ENCODE measurements around the gene KIF4A. TPM values are rescaled to one million over a fixed set of nuclear protein-coding genes. Genes with fewer than 3 reads are reported as not detected.

KIF4A gene
- total RNA-seq, 1 experiment from 2014 or later = 36.2 TPM

DNA sequence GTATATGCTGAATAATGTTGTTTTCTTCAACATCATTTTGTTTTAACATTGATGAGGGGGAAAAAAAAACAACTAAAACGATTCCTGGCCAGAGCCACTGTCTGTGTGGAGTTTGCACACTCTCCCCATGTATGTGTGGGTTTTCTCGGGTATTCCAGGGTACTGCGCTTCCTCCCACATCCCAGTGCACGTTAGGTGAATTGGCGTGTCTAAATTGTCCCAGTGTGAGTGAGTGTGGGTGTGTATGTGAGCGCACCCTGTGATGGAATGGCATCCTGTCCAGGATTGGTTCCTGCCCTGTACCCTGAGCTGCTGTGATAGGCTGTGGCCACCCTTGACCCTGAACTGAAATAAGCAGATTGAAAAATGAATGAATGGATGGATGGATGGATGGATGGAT, 152.3 kb downstream of the KIF4A start:
- ChIA-PET POLR2A (no interaction called here), CTCF (interaction anchor here (1.0 kb wide), 1 partner anchor 12 kb away, joined by 3 read pairs; no protein-coding TSS in a partner anchor)
- no peak overlapping the region for H3K27ac Mint-ChIP-seq
- ATAC-seq (no peak), DNase-seq (ENCODE audit: low spot score) (no peak)
- H3K36me3 Mint-ChIP-seq = no peaks in the 10 kb centered on the region
- H3K27me3 Mint-ChIP-seq (ENCODE audit: low read depth) = peaks cover 48% of the 10 kb centered on the region
- H3K4me3 Mint-ChIP-seq = no peak overlapping the region
- no peaks in the 10 kb centered on the region for H3K9me3 Mint-ChIP-seq
- no peak for TF ChIP-seq ESRRA (CRISPR knock-in tag; IDR thresholded peaks at IDR 0.05; ENCODE audit: borderline replicate concordance)
- no peak for TF ChIP-seq ZNF232 (CRISPR knock-in tag; IDR thresholded peaks at IDR 0.05)
- TF ChIP-seq, protein P1, sequence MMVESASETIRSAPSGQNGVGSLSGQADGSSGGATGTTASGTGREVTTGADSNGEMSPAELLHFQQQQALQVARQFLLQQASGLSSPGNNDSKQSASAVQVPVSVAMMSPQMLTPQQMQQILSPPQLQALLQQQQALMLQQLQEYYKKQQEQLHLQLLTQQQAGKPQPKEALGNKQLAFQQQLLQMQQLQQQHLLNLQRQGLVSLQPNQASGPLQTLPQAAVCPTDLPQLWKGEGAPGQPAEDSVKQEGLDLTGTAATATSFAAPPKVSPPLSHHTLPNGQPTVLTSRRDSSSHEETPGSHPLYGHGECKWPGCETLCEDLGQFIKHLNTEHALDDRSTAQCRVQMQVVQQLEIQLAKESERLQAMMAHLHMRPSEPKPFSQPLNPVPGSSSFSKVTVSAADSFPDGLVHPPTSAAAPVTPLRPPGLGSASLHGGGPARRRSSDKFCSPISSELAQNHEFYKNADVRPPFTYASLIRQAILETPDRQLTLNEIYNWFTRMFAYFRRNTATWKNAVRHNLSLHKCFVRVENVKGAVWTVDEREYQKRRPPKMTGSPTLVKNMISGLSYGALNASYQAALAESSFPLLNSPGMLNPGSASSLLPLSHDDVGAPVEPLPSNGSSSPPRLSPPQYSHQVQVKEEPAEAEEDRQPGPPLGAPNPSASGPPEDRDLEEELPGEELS (CRISPR knock-in tag; IDR thresholded peaks at IDR 0.05) = no peak
- no peak for TF ChIP-seq FOXJ3 (CRISPR knock-in tag; IDR thresholded peaks at IDR 0.05; ENCODE audit: borderline replicate concordance)
- TF ChIP-seq SMAD4 (CRISPR knock-in tag; IDR thresholded peaks at IDR 0.05) = no peak
- TF ChIP-seq ZNF121 (CRISPR knock-in tag; IDR thresholded peaks at IDR 0.05) = no peak
- TF ChIP-seq, protein P2, sequence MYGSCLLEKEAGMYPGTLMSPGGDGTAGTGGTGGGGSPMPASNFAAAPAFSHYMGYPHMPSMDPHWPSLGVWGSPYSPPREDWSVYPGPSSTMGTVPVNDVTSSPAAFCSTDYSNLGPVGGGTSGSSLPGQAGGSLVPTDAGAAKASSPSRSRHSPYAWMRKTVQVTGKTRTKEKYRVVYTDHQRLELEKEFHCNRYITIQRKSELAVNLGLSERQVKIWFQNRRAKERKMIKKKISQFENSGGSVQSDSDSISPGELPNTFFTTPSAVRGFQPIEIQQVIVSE (CRISPR knock-in tag; IDR thresholded peaks at IDR 0.05; ENCODE audit: borderline replicate concordance) = no peak
- TF ChIP-seq RELA (CRISPR knock-in tag; IDR thresholded peaks at IDR 0.05; ENCODE audit: borderline replicate concordance) = no peak
- TF ChIP-seq, protein P3, sequence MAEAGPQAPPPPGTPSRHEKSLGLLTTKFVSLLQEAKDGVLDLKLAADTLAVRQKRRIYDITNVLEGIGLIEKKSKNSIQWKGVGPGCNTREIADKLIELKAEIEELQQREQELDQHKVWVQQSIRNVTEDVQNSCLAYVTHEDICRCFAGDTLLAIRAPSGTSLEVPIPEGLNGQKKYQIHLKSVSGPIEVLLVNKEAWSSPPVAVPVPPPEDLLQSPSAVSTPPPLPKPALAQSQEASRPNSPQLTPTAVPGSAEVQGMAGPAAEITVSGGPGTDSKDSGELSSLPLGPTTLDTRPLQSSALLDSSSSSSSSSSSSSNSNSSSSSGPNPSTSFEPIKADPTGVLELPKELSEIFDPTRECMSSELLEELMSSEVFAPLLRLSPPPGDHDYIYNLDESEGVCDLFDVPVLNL (CRISPR knock-in tag; IDR thresholded peaks at IDR 0.05; ENCODE audit: borderline replicate concordance, low read depth) = no peak
- TF ChIP-seq, protein P4, sequence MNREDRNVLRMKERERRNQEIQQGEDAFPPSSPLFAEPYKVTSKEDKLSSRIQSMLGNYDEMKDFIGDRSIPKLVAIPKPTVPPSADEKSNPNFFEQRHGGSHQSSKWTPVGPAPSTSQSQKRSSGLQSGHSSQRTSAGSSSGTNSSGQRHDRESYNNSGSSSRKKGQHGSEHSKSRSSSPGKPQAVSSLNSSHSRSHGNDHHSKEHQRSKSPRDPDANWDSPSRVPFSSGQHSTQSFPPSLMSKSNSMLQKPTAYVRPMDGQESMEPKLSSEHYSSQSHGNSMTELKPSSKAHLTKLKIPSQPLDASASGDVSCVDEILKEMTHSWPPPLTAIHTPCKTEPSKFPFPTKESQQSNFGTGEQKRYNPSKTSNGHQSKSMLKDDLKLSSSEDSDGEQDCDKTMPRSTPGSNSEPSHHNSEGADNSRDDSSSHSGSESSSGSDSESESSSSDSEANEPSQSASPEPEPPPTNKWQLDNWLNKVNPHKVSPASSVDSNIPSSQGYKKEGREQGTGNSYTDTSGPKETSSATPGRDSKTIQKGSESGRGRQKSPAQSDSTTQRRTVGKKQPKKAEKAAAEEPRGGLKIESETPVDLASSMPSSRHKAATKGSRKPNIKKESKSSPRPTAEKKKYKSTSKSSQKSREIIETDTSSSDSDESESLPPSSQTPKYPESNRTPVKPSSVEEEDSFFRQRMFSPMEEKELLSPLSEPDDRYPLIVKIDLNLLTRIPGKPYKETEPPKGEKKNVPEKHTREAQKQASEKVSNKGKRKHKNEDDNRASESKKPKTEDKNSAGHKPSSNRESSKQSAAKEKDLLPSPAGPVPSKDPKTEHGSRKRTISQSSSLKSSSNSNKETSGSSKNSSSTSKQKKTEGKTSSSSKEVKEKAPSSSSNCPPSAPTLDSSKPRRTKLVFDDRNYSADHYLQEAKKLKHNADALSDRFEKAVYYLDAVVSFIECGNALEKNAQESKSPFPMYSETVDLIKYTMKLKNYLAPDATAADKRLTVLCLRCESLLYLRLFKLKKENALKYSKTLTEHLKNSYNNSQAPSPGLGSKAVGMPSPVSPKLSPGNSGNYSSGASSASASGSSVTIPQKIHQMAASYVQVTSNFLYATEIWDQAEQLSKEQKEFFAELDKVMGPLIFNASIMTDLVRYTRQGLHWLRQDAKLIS (CRISPR knock-in tag; IDR thresholded peaks at IDR 0.05; ENCODE audit: borderline replicate concordance) = no peak
- TF ChIP-seq ETV6 (CRISPR knock-in tag; IDR thresholded peaks at IDR 0.05) = no peak
- no peak for TF ChIP-seq RORB (CRISPR knock-in tag; IDR thresholded peaks at IDR 0.05)
- TF ChIP-seq NFE2L1 (CRISPR knock-in tag; IDR thresholded peaks at IDR 0.05) = no peak
- TF ChIP-seq NR2C2 (CRISPR knock-in tag; IDR thresholded peaks at IDR 0.05) = no peak
- TF ChIP-seq, protein P5, sequence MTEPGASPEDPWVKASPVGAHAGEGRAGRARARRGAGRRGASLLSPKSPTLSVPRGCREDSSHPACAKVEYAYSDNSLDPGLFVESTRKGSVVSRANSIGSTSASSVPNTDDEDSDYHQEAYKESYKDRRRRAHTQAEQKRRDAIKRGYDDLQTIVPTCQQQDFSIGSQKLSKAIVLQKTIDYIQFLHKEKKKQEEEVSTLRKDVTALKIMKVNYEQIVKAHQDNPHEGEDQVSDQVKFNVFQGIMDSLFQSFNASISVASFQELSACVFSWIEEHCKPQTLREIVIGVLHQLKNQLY (CRISPR knock-in tag; IDR thresholded peaks at IDR 0.05) = no peak
- TF ChIP-seq, protein P6, sequence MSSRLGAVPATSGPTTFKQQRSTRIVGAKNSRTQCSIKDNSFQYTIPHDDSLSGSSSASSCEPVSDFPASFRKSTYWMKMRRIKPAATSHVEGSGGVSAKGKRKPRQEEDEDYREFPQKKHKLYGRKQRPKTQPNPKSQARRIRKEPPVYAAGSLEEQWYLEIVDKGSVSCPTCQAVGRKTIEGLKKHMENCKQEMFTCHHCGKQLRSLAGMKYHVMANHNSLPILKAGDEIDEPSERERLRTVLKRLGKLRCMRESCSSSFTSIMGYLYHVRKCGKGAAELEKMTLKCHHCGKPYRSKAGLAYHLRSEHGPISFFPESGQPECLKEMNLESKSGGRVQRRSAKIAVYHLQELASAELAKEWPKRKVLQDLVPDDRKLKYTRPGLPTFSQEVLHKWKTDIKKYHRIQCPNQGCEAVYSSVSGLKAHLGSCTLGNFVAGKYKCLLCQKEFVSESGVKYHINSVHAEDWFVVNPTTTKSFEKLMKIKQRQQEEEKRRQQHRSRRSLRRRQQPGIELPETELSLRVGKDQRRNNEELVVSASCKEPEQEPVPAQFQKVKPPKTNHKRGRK (CRISPR knock-in tag; IDR thresholded peaks at IDR 0.05; ENCODE audit: borderline replicate concordance) = no peak
- TF ChIP-seq, protein P7, sequence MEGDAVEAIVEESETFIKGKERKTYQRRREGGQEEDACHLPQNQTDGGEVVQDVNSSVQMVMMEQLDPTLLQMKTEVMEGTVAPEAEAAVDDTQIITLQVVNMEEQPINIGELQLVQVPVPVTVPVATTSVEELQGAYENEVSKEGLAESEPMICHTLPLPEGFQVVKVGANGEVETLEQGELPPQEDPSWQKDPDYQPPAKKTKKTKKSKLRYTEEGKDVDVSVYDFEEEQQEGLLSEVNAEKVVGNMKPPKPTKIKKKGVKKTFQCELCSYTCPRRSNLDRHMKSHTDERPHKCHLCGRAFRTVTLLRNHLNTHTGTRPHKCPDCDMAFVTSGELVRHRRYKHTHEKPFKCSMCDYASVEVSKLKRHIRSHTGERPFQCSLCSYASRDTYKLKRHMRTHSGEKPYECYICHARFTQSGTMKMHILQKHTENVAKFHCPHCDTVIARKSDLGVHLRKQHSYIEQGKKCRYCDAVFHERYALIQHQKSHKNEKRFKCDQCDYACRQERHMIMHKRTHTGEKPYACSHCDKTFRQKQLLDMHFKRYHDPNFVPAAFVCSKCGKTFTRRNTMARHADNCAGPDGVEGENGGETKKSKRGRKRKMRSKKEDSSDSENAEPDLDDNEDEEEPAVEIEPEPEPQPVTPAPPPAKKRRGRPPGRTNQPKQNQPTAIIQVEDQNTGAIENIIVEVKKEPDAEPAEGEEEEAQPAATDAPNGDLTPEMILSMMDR (IDR thresholded peaks at IDR 0.05) = no peak
- TF ChIP-seq, protein P8, sequence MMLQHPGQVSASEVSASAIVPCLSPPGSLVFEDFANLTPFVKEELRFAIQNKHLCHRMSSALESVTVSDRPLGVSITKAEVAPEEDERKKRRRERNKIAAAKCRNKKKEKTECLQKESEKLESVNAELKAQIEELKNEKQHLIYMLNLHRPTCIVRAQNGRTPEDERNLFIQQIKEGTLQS (CRISPR knock-in tag; conservative IDR thresholded peaks at IDR 0.05) = no peak
- TF ChIP-seq, protein P9, sequence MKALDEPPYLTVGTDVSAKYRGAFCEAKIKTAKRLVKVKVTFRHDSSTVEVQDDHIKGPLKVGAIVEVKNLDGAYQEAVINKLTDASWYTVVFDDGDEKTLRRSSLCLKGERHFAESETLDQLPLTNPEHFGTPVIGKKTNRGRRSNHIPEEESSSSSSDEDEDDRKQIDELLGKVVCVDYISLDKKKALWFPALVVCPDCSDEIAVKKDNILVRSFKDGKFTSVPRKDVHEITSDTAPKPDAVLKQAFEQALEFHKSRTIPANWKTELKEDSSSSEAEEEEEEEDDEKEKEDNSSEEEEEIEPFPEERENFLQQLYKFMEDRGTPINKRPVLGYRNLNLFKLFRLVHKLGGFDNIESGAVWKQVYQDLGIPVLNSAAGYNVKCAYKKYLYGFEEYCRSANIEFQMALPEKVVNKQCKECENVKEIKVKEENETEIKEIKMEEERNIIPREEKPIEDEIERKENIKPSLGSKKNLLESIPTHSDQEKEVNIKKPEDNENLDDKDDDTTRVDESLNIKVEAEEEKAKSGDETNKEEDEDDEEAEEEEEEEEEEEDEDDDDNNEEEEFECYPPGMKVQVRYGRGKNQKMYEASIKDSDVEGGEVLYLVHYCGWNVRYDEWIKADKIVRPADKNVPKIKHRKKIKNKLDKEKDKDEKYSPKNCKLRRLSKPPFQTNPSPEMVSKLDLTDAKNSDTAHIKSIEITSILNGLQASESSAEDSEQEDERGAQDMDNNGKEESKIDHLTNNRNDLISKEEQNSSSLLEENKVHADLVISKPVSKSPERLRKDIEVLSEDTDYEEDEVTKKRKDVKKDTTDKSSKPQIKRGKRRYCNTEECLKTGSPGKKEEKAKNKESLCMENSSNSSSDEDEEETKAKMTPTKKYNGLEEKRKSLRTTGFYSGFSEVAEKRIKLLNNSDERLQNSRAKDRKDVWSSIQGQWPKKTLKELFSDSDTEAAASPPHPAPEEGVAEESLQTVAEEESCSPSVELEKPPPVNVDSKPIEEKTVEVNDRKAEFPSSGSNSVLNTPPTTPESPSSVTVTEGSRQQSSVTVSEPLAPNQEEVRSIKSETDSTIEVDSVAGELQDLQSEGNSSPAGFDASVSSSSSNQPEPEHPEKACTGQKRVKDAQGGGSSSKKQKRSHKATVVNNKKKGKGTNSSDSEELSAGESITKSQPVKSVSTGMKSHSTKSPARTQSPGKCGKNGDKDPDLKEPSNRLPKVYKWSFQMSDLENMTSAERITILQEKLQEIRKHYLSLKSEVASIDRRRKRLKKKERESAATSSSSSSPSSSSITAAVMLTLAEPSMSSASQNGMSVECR (CRISPR knock-in tag; IDR thresholded peaks at IDR 0.05; ENCODE audit: borderline replicate concordance) = no peak
- H3K4me1 Mint-ChIP-seq = no peaks in the 10 kb centered on the region; the same call in 1 of the 2 replicates
